H1 (cell line): Measurements from ENCODE around the gene PSME3. TPM values are rescaled to one million over a fixed set of nuclear protein-coding genes. Genes with fewer than 3 reads are reported as not detected.

Experiments used
- CTCF ChIA-PET: fragments of 300-600 bp; sonication (Branson Sonifier 250); formaldehyde crosslinking; loops from one replicate; lab custom pipeline; 2021; ENCODE audit not compliant: partially characterized antibody; lab: Charles Lee
- POLR2A ChIA-PET: fragments of 300-600 bp; sonication (Branson Sonifier 250); formaldehyde crosslinking; loops from one replicate; lab custom pipeline; 2021; ENCODE audit warnings: inconsistent platforms; ENCODE audit not compliant: partially characterized antibody; lab: Charles Lee
- DNase-seq, 2 experiments: peaks; one replicate each; pipeline versions ENCODE4 v3.0.0 to v3.0.0-alpha.2; 2010 to 2022; ENCODE audit warnings: low spot score in 2 of 2, low read depth in 1 of 2, mixed read lengths in 1 of 2
- FAIRE-seq: peaks from 2 replicates; lab custom pipeline; 2011; peaks lifted over from hg19 to GRCh38; lab: Jason Lieb, UNC
- H2AFZ ChIP-seq: 2 replicates; pipeline ENCODE4 v1.8.1; 2012; ENCODE audit warnings: low read length, inconsistent platforms
- H2AK5ac ChIP-seq: 2 replicates; pipeline ENCODE4 v1.6.1; 2013; ENCODE audit warnings: low read depth, low read length
- H2BK120ac ChIP-seq: replicated peaks from 2 replicates; pipeline ENCODE3; 2013; ENCODE audit warnings: low read depth, low read length, inconsistent platforms
- H2BK12ac ChIP-seq: 2 replicates; pipeline ENCODE4 v1.6.1; 2013; ENCODE audit warnings: low read depth, low read length
- H2BK15ac ChIP-seq: 2 replicates; pipeline ENCODE4 v1.6.1; 2013; ENCODE audit warnings: low read length
- H2BK20ac ChIP-seq: 2 replicates; pipeline ENCODE4 v1.6.1; 2013; ENCODE audit warnings: low read length
- H2BK5ac ChIP-seq: 2 replicates; pipeline ENCODE4 v1.6.1; 2013; ENCODE audit warnings: low read depth, low read length
- H3K14ac ChIP-seq: 2 replicates; pipeline ENCODE4 v1.6.1; 2013; ENCODE audit warnings: inconsistent platforms; ENCODE audit not compliant: insufficient read length
- H3K18ac ChIP-seq: 2 replicates; pipeline ENCODE4 v1.6.1; 2013; ENCODE audit warnings: low read length; ENCODE audit errors: extremely low read depth
- H3K23ac ChIP-seq: 2 replicates; pipeline ENCODE4 v1.6.1; 2013; ENCODE audit warnings: inconsistent platforms; ENCODE audit not compliant: insufficient read length
- H3K23me2 ChIP-seq: 2 replicates; pipeline ENCODE4 v1.6.1; 2013; ENCODE audit warnings: low read depth, low read length
- H3K27ac ChIP-seq: 2 replicates; pipeline ENCODE4 v1.6.1; 2011; ENCODE audit warnings: low read depth, low read length, inconsistent platforms
- H3K27me3 ChIP-seq, 4 experiments: replicated peaks in 1 of 4; 1 replicate in 1 of 4; 2 replicates in 3 of 4; pipeline versions ENCODE4 v1.6.1 to v1.8.1; 2011 to 2013; ENCODE audit warnings: low read length in 3 of 4, mild to moderate bottlenecking in 3 of 4, inconsistent platforms in 2 of 4, mixed read lengths in 2 of 4, moderate library complexity in 1 of 4; ENCODE audit not compliant: control insufficient read depth in 3 of 4, insufficient read depth in 3 of 4; ENCODE audit errors: extremely low read depth in 1 of 4
- H3K36me3 ChIP-seq, 4 experiments: 2 replicates each; pipeline versions ENCODE4 v1.6.1 to v1.8.1; 2011 to 2013; ENCODE audit warnings: mild to moderate bottlenecking in 4 of 4, low read length in 3 of 4, moderate library complexity in 2 of 4, control low read depth in 1 of 4, inconsistent platforms in 1 of 4; ENCODE audit not compliant: insufficient read depth in 4 of 4, control insufficient read depth in 2 of 4
- H3K4ac ChIP-seq: replicated peaks from 2 replicates; pipeline ENCODE3; 2013; ENCODE audit warnings: low read length, low read depth, mixed read lengths, inconsistent platforms; ENCODE audit not compliant: insufficient read length
- H3K4me1 ChIP-seq, 4 experiments: replicated peaks in 1 of 4; 1 replicate in 1 of 4; 2 replicates in 3 of 4; pipeline versions ENCODE4 v1.6.1 to v1.8.1; 2011 to 2013; ENCODE audit warnings: low read length in 3 of 4, inconsistent platforms in 2 of 4, mixed read lengths in 1 of 4; ENCODE audit not compliant: insufficient read depth in 4 of 4, control insufficient read depth in 3 of 4
- H3K4me2 ChIP-seq, 2 experiments: 2 replicates each; pipeline versions ENCODE4 v1.6.1 to v1.8.1; 2011 to 2013; ENCODE audit warnings: low read depth in 2 of 2, low read length in 2 of 2, control low read depth in 1 of 2, inconsistent platforms in 1 of 2, mild to moderate bottlenecking in 1 of 2; ENCODE audit not compliant: insufficient read depth in 1 of 2
- H3K4me3 ChIP-seq, 4 experiments: fragments of 200-600, 300-600 bp in 1 of 4; sonication (generic), shearing (Covaris generic), sonication (Bioruptor Twin) in 1 of 4; 2 replicates each; pipeline versions ENCODE4 v1.5.1 to v1.8.1; 2011 to 2016; ENCODE audit warnings: low read length in 4 of 4, low read depth in 3 of 4, control low read depth in 2 of 4, inconsistent platforms in 2 of 4, mild to moderate bottlenecking in 2 of 4, mixed read lengths in 1 of 4, moderate library complexity in 1 of 4; ENCODE audit not compliant: insufficient read depth in 2 of 4; ENCODE audit errors: extremely low read depth in 1 of 4
- H3K56ac ChIP-seq: replicated peaks from 2 replicates; pipeline ENCODE3; 2013; ENCODE audit warnings: low read depth, mild to moderate bottlenecking, mixed read lengths, low read length, inconsistent platforms; ENCODE audit not compliant: insufficient read length
- H3K79me1 ChIP-seq: 2 replicates; pipeline ENCODE4 v1.6.1; 2013; ENCODE audit warnings: low read depth, low read length, control low read depth
- H3K79me2 ChIP-seq, 2 experiments: 2 replicates each; pipeline versions ENCODE4 v1.6.1 to v1.8.1; 2012 to 2013; ENCODE audit warnings: low read length in 2 of 2, mild to moderate bottlenecking in 2 of 2, inconsistent platforms in 1 of 2; ENCODE audit not compliant: insufficient read depth in 2 of 2, control insufficient read depth in 1 of 2
- H3K9ac ChIP-seq, 4 experiments: replicated peaks in 1 of 4; 1 replicate in 1 of 4; 2 replicates in 3 of 4; pipeline versions ENCODE4 v1.6.1 to v1.8.1; 2011 to 2013; ENCODE audit warnings: low read depth in 3 of 4, low read length in 3 of 4, control low read depth in 2 of 4, mild to moderate bottlenecking in 2 of 4, moderate library complexity in 2 of 4, inconsistent platforms in 1 of 4; ENCODE audit errors: extremely low read depth in 1 of 4
- H3K9me3 ChIP-seq, 2 experiments: 2 replicates each; pipeline versions ENCODE4 v1.6.1 to v1.8.1; 2012 to 2013; ENCODE audit warnings: mild to moderate bottlenecking in 2 of 2, moderate library complexity in 2 of 2, control low read depth in 1 of 2, inconsistent platforms in 1 of 2, low read depth in 1 of 2, low read length in 1 of 2, mixed read lengths in 1 of 2; ENCODE audit not compliant: insufficient read depth in 2 of 2
- H4K20me1 ChIP-seq, 2 experiments: replicated peaks in 1 of 2; 2 replicates each; pipeline versions ENCODE3 to v1.8.1; 2011 to 2013; ENCODE audit warnings: inconsistent platforms in 2 of 2, low read length in 2 of 2, mild to moderate bottlenecking in 1 of 2; ENCODE audit not compliant: insufficient read depth in 2 of 2, control insufficient read depth in 1 of 2
- H4K5ac ChIP-seq: 2 replicates; pipeline ENCODE4 v1.6.1; 2013; ENCODE audit warnings: low read length, low read depth, mixed read lengths, inconsistent platforms; ENCODE audit not compliant: insufficient read length
- H4K8ac ChIP-seq: 2 replicates; pipeline ENCODE4 v1.8.0; 2013; ENCODE audit warnings: mild to moderate bottlenecking, moderate library complexity, low read length, inconsistent platforms; ENCODE audit not compliant: insufficient read depth; ENCODE audit errors: extremely low read depth
- H4K91ac ChIP-seq: replicated peaks from 2 replicates; pipeline ENCODE3; 2013; ENCODE audit warnings: low read length, mixed read lengths, inconsistent platforms; ENCODE audit not compliant: insufficient read length
- CBX8 ChIP-seq: fragments of 300-800, 300-1000 bp; sonication (generic); IDR thresholded peaks from 2 replicates; pipeline ENCODE4 v1.7.1; 2016; ENCODE audit warnings: low read depth, low read length, borderline replicate concordance
- CTBP2 ChIP-seq: IDR thresholded peaks from 2 replicates; pipeline ENCODE4 v1.7.0; 2011; ENCODE audit warnings: borderline replicate concordance, mild to moderate bottlenecking, moderate library complexity, mixed read lengths, low read length; ENCODE audit not compliant: insufficient read depth, insufficient read length
- HDAC6 ChIP-seq: IDR thresholded peaks from one replicate; pipeline ENCODE4 v1.7.1; 2012; ENCODE audit warnings: low read depth, mild to moderate bottlenecking, inconsistent platforms, low read length, moderate library complexity
- PHF8 ChIP-seq: fragments of 200-600 bp; sonication (generic); conservative IDR thresholded peaks from 2 replicates; pipeline ENCODE4 v1.7.1; 2012; ENCODE audit warnings: low read depth, mild to moderate bottlenecking, inconsistent platforms, low read length, moderate library complexity
- SIX5 ChIP-seq: IDR thresholded peaks from 2 replicates; pipeline ENCODE4 v1.6.1; 2011; ENCODE audit warnings: mild to moderate bottlenecking, low read depth, low read length
- USF2 ChIP-seq: IDR thresholded peaks from 2 replicates; pipeline ENCODE4 v1.6.1; 2011; ENCODE audit warnings: low read length, improper control_type of control experiment
- WGBS, 2 experiments: shearing (Covaris generic) in 1 of 2; methylation state at CpG; one replicate each; pipeline versions ENCODE4 v1.1.6 to v1.1.7; 2013 to 2015; ENCODE audit warnings: low lambda C conversion rate in 2 of 2, mixed read lengths in 2 of 2, inconsistent platforms in 1 of 2, low coverage in 1 of 2, missing lambda C conversion rate in 1 of 2; ENCODE audit not compliant: insufficient replicate concordance in 2 of 2, insufficient coverage in 1 of 2, insufficient read length in 1 of 2; ENCODE audit errors: extremely low coverage in 1 of 2, missing lambda C conversion rate in 1 of 2; 5-methylcytosine and 5-hydroxymethylcytosine counted together
- polyA plus RNA-seq, 7 experiments: library from polyadenylated mRNA; depleted of rRNA in 3 of 7; stranded (reverse) in 5 of 7; unstranded in 2 of 7; fragments of >200 nt in 5 of 7; fragments of 200-250 nt in 2 of 7; gene quantifications; 1 replicate in 5 of 7; 2 replicates in 1 of 7; 4 replicates in 1 of 7; pipeline versions ENCODE4 v1.2.1 to v1.2.3, GENCODE V29; 2011 to 2013; ENCODE audit warnings: missing spikeins in 2 of 7, mixed read lengths in 2 of 7
- total RNA-seq: library from RNA; stranded (reverse); fragmentation: NEBNext Ultra II Directional; extraction: Animal tissue kit (Norgen Biotek cat#: 25700); gene quantifications from 2 replicates; pipeline ENCODE4 v1.2.1, GENCODE V29; 2021

Gene PSME3
- total and polyA plus RNA-seq, 2 of the 8 experiments (the other 6 are each of a cell fraction or from before 2014, with no cell fraction given), result 149 to 224 TPM

- 0 out of 2 replicates have a peak, but pooled peaks cover 2% of the 10 kb centered on the region for H3K23me2 ChIP-seq
- no peaks in the 10 kb centered on the region for H3K27me3 ChIP-seq
- no peaks in the 10 kb centered on the region for H3K9me3 ChIP-seq
- no peak overlapping the region for H3K4me2 ChIP-seq
- no peak overlapping the region for H3K18ac ChIP-seq
- no peak overlapping the region for H2AFZ ChIP-seq
- no peak overlapping the region for H3K4me3 ChIP-seq
- TF ChIP-seq CBX8 (no peak), CTBP2 (no peak), SIX5 (no peak), USF2 (no peak), PHF8 (no peak), HDAC6 (no peak)
- no peak overlapping the region for H2BK20ac ChIP-seq
- H2AK5ac ChIP-seq, result no peak overlapping the region
- H2BK15ac ChIP-seq, result peak overlapping the region; percentile 92; the same call in 1 of the 2 replicates
- no peak overlapping the region for H3K14ac ChIP-seq
- no peak overlapping the region for H3K4ac ChIP-seq
- ChIA-PET CTCF (interaction anchor here (1.0 to 2.6 kb wide), 2 partner anchors 11 to 20 kb away, joined by 4 to 9 read pairs; no protein-coding TSS in a partner anchor), POLR2A (no interaction called here)
- H3K56ac ChIP-seq, result no peak overlapping the region
- H3K79me1 ChIP-seq, result no peaks in the 10 kb centered on the region
- no peak overlapping the region for H4K91ac ChIP-seq
- peaks cover 0 to 8% (median 2%) of the 10 kb centered on the region in 4 experiments; a peak in 3 of 7 replicates for H3K4me1 ChIP-seq
- H3K79me2 ChIP-seq, result no peaks in the 10 kb centered on the region
- no peak overlapping the region for H4K8ac ChIP-seq
- H3K9ac ChIP-seq, result no peak overlapping the region
- H3K27ac ChIP-seq, result no peak overlapping the region
- H2BK5ac ChIP-seq, result no peak overlapping the region
- H3K23ac ChIP-seq, result no peak overlapping the region
- DNase-seq, result no peak
- no peak for FAIRE-seq
- 88% methylated on average over 4 of the region's 7 CpGs; no CpG with 5 or more reads in 1 of the 2 experiments for WGBS, 2 experiments
- H3K36me3 ChIP-seq, result no peaks in the 10 kb centered on the region
- H4K5ac ChIP-seq, result no peak overlapping the region
- H2BK12ac ChIP-seq, result no peak overlapping the region
- no peak overlapping the region for H2BK120ac ChIP-seq
- no peaks in the 10 kb centered on the region for H4K20me1 ChIP-seq
Observed at GRCh38 chr17:42889809-42890208, 56.6 kb downstream of the PSME3 start.
